DLD1 (cell line): ENCODE measurements around the gene RPTOR.
"Not testable (repeated sequence)": the region's sequence is repeated elsewhere in the genome, so short reads cannot be mapped to it uniquely, and the experiment has no call there.

ENCODE experiments used
- in situ Hi-C: cut with HindIII; loops from 2 replicates; pipeline ENCODE4 v1.10.0; 2017; ENCODE audit warnings: low sequenced_read_pairs

The RPTOR gene

DNA sequence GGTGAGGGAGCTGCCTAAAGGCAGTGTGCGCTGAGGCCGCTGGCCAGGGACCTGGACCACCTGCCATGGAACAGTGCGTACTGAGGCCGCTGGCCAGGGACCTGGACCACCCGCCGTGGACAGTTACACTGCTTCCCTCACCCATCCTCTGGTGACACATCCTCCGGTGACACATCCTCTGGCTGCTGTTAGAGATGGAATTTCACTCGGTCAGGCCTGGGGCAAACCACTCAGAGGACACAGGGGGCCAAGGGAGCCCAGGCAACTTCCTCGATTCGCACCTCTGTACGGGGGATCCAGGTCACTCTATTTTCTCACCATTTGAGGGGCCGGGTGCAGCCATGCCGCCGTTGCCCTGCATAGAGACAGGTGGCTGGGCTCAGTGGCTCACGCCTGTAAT is 32.4 kb upstream of the RPTOR start:
- in situ Hi-C loops = no loop called here

DNA sequence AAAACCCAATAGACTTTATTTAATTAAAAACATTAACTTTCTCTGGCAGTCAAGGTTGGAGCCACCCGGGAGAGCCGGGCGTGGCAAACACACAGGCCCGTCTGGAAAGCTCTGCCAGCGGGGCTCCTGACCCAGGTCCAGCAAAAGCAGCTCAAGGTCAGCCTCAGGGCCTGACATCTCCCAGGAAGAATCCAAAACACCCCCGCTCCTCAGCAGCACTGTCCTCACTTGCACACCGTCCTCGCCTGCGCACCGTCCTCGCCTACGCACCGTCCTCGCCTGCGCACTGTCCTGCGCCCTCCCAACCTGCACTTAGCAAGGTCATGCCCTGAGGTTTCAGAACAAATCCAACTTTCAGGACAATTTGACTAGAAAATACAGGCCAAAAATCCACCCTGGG is 31.4 kb upstream of the RPTOR start:
- in situ Hi-C loops = no loop called here

DNA sequence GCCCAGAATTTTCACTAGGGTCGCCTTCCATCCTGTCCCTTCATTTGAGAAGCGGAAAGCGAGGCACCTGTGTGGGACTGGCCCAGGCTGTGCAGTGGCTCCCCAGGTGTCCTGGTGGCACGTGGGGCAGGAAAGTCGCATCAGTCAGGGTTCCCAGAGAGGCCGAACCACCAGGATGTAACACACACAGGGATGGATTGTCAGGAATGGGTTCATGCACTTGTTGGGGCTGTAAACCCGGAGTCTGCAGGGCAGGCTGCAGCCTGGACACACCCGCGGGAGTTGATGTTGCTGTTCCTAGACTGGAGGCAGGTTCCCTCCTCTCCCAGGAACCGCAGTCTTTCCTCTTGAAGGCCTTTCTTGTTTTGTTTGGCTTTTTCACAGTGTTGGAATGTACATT is 30.7 kb upstream of the RPTOR start:
- in situ Hi-C loops = no loop called here

DNA sequence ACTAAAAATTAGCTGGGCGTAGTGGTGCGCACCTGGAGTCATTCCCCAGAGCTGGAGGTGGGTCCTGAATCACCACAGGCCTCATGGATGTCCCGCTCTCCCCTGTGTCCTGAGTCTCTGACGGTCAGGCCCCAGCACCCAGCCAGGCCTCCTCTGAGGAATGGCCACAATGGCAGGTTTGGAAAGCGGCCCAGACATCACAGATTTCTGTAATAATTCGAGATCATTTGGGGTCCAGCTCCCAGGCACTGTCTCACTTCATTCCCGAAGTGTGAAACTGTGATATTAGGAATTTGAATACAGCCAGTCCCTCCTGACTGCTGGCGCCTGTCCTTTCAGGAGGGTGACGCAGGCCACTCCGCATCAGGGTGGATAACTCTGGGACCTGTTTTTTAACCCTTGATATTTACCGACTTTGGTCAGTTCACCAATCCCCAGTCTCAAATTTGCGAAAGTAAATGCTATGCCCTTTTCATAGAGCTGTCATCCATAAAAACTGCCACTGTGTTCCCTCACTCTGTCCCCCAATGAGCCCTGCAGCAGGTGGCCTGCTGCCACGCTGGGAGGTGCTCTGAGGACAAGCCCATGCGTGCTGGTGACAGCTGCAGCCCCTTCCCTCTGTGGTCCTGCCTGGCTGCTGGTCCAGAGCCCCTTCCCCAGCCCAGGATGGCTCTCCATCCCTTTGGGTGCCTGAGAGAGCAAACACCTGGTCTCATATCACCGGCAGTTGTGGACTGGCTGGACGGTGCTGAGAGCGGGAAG is 28.3 kb upstream of the RPTOR start:
- in situ Hi-C loops = no loop called here

DNA sequence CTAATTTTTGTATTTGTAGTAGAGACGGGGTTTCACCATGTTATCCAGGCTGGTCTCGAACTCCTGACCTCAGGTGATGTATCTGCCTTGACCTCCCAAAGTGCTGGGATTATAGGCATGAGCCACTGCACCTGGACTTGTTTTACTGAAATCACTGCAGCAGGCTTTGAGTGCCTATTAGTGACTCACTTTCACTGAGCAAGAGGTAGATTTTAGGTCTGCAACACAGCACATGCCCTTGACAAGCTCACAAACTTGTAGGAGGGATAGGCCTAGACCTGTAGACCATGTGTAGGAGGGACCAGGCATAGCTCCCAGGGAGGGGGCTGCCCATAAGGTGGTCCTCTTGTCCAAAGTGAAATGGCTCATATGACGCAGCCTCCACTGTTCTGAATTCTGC is 27.0 kb upstream of the RPTOR start:
- in situ Hi-C loops = no loop called here

DNA sequence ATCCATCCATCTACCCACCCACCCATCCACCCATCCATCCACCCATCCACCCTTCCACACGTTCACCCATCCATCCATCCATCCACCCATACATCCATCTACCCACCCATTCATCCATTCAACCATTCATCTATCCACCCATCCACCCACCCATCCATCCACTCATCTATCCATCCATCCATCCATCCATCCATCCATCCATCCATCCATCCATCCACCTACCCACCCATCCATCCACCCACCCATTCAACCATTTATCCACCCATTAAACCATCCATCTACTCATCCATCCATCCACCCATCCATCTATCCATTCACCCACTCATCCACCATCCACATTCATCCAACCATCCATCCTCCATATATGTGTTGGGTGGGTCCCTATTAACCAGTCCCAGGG is 26.2 kb upstream of the RPTOR start:
- in situ Hi-C loops = no loop called here

DNA sequence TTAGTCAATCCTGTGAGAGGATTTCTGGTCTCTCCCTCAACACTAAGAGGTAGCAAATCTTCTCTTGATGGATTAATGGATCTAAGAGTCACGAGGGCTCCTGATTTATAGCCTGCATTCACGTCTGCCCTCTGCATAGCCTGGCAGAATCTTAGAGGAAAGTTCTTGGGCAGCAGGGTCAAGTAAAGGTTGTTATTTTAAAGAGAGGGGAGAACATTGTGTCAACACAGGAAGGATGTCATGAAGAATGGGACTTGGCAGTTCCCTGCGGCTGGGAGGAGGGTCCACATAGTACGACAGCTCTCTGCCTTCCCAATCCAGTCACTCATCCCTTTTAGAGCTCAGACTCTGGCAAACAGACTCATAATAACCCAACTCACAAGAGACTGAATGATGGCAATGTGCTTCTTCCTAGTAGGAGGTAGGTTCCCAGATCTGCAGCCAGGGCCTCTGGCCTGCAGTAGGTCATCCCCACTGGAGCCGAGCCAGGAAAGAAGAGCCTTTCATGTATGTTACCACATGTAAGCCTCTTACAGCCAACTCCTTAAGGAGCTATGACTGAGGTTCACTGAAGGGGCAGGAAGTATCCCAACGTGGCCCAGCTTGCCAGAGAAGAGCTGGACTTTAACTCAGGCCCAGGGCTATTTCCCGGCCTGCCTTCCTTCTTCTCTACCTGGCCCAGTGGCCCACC is 25.4 kb upstream of the RPTOR start:
- in situ Hi-C loops = no loop called here

DNA sequence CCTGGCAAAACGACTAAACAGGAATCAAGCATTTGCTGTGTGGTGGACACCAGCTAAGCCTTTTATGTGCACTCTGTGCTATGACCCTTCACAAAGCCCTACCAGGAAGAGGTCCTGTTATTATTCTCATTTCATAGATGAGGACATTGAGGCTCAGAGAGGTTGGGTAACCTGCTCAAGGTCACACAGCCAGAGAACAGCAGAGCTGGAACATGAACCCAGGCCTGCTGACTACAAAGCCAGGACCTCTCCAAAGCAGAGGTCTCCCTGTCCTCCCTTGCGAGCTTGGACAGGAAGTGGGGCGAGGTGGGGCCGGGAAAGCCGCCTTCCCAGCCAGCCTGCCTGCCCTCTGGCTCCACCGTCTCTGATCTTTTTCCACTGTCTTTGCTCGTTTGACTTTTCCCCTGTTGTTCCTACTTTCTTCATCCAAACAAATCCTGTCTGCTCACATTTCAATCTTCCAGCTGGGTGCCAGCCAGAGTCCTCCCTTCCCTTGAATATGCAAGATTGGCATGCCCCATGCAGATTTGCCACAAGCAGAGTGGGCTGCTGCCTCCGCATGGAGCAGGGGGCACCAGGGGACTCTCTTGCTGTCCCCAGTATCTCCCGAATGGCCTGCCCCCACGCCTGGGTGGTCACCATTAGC is 23.7 kb upstream of the RPTOR start:
- in situ Hi-C loops = no loop called here

DNA sequence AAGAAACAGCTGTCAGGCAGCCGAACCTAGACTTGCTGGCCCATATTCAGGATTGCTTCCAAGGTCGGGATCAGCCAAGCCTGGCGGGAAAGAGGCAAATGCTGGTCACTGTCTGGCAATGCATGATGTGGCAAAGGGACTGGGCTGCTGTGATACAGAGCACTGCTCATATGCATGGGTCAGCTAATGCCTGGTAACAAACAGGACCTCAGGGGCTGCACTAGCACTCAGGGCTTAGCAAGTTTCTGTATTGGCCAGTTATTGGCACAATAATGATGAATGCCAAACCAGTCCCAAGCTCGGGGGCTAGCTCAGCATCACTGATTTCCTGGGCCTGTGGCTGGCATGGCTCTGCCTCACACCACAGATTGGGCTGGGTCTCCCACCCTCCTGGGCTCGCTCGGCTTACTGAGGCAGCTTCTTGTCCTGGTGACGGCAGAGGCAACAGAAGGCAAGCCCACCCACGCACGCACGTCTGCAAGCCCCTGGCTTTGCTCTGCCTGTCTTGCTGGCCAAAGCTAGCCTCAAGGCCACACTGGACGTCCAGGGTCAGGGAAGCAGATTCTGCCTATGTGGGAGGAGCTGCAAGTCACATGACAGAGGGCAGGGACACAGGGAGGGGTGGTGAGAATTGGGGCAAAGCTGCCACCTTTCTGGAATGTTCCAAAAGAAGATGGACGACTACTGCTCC is 21.4 kb upstream of the RPTOR start:
- in situ Hi-C loops = no loop called here

DNA sequence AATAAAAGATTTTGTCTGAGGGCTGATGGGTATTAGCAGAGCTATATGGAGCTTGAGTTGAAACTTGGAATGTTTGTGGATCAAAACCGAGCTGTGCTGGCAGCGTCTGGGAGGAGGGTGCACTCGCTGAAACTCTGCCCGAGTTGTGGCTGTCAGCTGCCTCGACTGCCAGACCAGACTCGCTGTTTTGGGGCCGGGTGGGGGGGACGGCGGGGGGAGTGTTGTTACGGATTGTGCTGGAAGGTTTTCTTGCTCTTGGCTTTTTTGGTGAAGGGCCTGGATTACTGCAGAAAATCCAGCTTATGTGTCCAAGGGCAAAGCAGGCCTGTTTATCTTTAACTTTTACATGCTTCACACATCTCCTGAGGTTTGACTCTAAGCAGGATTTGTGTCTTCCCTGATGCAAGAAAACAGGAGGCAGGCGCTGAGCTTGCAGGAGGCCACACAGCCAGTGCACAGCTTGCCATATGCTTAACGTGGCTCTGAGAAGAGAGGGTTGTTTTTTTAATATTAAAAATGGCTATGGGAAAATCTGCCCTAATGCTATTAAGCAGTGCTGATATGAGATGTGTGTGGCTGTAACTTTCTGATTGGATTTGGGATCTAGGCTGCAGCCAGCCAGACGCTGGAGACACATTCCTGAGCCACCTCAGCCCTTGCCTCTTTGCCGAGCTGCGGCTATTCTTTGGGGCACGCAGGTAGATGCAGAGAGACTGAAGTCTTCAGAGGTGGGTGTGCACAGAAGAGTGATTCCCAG is 20.5 kb upstream of the RPTOR start:
- in situ Hi-C loops = no loop called here

DNA sequence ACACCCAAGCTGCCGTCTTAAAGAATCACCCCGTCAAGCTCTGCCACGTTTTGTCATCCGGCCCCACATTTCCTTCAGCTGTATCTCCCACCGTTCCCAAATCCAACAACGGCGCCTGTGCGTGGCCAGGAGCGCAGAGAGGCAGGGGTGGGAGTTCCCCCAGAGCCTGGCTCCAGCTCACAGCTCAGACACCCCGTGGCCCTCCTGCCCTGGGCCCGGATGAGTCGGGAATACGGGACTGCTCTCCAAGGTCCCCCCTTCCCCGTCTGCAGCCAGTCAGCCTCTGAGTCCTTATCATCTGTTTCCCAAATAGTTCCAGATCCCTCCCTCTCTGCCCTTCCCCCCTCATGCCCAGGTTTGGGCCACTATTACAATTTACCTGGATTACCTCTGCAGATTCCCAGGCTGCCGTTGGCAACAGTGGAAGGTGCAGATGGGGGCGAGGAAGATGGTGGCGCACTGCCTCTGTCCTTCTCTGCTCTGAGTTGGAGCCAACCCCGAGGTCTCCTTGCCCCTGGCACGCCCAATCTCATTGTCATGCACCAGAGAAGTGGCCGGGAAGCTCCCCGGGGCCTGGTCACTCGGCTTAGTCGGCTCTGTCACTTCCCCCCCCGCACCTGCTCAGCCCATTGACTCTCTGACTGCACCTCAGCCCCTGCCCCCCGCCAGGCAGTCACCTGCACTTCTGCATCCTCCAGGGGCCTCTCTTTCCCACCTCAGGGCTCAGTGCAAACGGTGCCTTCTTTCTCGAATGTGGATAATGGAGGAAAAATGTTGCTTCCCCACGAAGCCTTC is 18.3 kb upstream of the RPTOR start:
- in situ Hi-C loops = no loop called here

DNA sequence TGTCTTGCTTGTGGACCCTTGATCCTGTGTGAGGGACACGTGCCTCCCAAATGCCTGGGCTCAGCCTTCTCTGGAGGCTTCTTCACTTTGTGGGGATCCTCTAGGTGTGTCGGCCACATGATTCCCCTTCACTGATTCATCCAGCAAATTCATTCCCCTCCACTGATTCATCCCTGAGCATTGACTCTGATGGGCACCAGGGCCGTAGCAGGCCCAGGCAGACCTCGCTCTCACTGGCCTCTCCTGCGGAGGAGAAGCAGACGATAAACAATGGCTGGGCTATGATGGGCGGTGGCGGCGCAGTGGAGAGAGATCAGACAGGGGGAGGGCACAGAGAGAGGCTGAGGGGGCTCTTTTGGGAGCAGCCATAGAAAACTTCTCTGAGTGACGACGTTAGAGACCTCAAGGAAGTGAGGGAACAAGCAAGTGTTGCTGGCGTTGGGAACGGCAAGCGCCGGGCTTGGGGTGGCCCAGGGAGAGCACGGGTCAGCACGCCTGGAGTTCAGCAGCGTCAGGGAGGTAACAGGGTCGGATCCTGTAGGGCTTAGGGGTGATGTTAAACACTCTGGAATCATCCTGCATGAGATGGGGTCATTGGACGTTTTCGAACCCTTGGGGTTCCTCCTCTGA is 17.5 kb upstream of the RPTOR start:
- in situ Hi-C loops = no loop called here

DNA sequence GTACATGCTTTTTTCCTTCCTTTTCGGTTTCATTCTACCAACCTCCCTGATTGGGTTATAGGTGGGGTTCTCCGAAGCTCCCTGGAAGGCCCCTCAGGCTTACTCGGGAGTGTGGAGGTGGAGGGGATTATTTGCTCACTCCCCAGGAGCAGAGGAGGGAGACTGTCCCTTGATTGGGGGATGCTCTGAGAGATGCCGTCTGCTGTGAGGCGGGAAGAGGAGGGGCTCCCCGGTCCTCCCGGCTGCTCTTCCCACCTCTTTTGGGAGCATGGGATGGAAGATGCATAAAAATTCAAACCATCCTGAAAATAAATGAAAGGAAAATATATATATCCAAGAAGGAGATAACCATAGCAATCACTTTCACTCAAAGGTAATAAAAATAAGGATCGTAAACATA is 16.1 kb upstream of the RPTOR start:
- in situ Hi-C loops = no loop called here

DNA sequence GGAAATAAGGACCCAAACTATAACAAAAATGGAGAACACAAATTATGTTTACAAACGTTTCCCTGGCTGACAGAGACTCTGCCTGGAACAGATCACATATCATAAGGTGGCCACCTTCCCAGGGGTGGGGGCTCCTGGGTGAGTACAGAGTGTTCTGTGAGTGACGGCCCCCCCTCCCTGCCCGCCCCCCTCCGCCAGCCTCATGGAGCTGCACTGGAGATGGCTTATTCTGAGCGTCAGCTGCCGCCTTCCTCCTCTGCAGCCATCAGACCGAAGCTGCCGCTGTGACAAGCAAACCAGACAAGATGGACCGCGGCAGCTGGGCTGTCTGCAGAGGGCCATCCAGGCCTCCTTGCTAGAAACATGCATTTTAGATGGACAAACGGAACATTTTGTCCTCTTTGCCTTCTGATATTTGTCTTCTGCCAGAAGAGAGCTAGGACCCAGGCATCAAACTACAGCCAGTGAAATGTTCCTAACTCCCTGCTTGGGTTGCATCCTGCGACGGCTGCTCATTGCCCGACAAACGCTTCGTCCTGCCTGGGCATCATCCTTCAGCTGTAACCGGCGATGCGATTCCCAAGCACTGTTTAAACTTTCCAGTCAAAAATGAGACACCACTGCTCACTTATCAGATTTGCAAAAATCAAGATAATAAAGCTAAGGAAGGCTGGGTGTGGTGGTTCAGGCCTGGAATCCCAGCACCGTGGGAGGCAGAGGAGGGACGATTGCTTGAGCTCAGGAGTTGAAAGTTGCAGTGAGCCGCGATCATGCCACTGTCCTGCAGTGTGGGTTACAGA is 15.3 kb upstream of the RPTOR start:
- in situ Hi-C loops = no loop called here

DNA sequence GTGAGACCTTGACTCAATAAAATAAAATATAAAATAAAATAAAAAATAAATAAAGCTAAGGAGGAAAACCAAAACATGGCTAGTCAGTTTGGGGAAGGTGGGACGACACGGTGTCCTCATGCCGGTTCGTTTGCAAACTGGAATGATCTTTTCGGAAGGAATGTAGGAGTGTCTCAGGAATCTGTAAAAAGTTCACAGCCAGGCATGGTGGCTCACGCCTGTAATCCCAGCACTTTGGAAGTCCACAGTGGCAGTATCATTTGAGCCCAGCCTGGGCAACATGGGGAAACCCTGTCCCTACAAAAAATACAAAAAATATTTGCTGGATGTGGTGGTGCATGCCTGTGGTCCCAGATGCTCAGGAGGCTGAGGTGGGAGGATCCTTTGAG is 14.7 kb upstream of the RPTOR start:
- in situ Hi-C loops = no loop called here

DNA sequence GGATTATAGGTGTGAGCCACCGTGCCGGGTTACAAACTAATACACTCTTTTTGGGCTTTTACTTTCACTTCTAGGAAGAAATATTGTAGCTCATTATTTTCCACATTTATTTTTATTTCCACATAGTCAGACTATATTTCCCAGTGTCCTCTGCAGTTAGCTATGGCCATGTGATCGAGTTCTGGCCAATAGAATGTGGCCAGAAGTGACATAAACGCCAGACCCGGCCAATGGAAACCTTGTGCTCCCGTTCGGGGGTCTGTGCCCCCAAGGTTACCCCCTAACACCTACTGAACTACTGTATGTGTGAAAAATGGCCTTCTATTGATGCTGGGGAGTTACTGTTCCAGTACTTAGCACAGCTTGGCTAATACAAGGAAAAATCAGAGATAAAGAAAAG is 13.2 kb upstream of the RPTOR start:
- in situ Hi-C loops = no loop called here

DNA sequence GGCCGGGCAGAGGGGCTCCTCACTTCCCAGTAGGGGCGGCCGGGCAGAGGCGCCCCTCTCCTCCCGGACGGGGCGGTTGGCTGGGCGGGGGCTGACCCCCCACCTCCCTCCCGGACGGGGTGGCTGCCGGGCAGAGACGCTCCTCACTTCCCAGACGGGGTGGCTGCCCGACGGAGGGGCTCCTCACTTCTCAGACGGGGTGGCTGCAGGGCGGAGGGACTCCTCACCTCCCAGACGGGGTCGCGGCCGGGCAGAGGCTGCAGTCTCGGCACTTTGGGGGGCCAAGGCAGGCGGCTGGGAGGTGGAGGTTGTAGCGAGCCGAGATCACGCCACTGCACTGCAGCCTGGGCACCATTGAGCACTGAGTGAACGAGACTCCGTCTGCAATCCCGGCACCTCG is 7.3 kb upstream of the RPTOR start:
- in situ Hi-C loops = not testable (repeated sequence)

DNA sequence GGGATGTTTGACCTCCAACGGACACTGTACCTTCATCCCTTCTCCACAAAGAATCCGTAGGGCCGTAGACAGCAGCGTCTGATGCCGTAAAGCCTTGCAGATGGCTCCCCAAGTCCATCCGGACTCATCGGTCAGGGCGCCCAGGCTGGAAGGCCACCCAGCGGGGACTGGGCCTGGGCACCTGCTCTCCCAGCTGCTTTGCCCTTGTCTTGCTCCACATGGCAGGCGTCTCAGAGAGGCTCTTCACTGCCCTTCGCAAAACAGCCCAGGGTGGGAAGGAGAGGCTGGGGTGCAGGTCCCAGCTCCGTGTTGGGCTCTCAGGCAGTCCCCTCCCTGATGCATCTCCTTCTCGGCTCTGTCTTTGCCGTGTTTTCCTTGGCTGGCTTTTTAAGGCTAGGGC is 6.2 kb upstream of the RPTOR start:
- in situ Hi-C loops = no loop called here
